Activated naive CD8-positive, alpha-beta T cell (primary cell): ENCODE measurements around the gene GALNT12.

Source experiments
- H3K27ac Mint-ChIP-seq: one replicate; pipeline ENCODE4 v1.8.0; 2021; ENCODE audit warnings: mixed read lengths
- H3K27me3 Mint-ChIP-seq: one replicate; pipeline ENCODE4 v1.8.0; 2021; ENCODE audit warnings: mixed read lengths
- H3K36me3 Mint-ChIP-seq: one replicate; pipeline ENCODE4 v1.8.0; 2021; ENCODE audit warnings: mixed read lengths
- H3K4me1 Mint-ChIP-seq: one replicate; pipeline ENCODE4 v1.8.0; 2021; ENCODE audit warnings: low read depth, mixed read lengths
- H3K4me3 Mint-ChIP-seq: one replicate; pipeline ENCODE4 v1.8.0; 2021; ENCODE audit warnings: mild to moderate bottlenecking, mixed read lengths
- H3K9me3 Mint-ChIP-seq: one replicate; pipeline ENCODE4 v1.8.0; 2021; ENCODE audit warnings: low read depth, mixed read lengths

GALNT12 gene

DNA sequence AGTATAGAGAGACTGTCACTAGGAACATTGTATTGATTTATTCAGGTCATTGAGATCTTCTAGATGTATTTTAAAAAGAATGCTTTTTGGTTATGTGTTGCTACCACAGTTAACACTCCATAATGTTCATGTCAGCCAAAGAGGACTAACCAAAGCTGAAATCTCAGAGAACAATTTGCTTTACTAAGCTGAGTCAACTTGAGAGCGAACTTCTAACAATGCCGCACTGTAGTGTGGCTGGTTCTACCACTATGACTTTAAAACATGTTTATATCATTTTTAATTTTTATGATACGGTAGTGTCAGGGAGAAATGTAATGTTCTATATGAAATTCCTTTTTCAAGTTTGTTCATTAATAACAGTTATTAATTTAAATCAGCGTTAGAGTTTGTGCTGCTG lies 42.1 kb downstream of the GALNT12 start:
- H3K27ac Mint-ChIP-seq: no peak overlapping the region
- H3K27me3 Mint-ChIP-seq: no peaks in the 10 kb centered on the region
- peaks cover 6% of the 10 kb centered on the region for H3K4me1 Mint-ChIP-seq
- no peaks in the 10 kb centered on the region for H3K9me3 Mint-ChIP-seq
- H3K36me3 Mint-ChIP-seq: peaks cover 2% of the 10 kb centered on the region
- H3K4me3 Mint-ChIP-seq: no peak overlapping the region

DNA sequence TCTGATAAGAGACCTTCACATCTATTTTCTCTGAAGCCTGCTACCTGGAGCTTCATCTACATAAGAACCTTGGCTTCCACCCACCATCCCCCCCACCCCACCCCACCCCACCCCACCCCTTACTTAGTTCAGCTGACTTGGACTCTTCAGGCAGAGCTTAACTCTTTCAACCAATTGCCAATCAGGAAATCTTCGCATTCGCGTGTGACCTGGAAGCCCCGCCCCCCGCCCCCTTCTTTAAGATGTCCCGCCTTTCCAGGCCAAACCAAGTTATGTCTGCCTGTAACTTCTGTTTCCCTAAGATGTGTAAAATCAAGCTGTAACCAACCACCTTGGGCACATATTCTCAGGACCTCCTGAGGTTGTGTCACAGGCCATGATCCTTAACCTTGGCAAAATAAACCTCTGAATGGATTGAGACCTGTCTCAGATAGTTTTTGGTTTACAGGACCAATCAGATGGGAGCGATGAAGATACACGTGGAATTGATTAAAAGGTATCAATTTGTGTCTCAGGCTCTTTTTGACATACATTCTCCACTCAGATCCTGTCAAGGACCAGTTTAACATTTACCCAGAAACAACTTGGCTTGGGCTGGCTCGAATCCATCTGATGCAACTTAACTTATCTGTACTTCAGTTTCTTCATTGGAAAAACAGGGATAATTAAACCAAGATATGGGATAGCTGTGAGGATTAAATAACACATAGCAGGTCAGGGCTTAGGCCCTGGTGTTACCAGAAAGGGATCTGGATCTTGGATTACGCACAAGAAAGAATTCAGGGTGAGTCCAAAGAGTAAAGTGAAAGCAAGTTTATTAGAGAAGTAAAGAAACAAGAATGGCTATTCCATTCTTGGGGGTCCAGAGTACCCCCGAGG lies 43.6 kb downstream of the GALNT12 start:
- Mint-ChIP-seq H3K4me3 (no peak overlapping the region), H3K27ac (no peak overlapping the region), H3K27me3 (no peaks in the 10 kb centered on the region), H3K9me3 (peaks cover 13% of the 10 kb centered on the region), H3K4me1 (peaks cover 6% of the 10 kb centered on the region), H3K36me3 (peaks cover 7% of the 10 kb centered on the region)

DNA sequence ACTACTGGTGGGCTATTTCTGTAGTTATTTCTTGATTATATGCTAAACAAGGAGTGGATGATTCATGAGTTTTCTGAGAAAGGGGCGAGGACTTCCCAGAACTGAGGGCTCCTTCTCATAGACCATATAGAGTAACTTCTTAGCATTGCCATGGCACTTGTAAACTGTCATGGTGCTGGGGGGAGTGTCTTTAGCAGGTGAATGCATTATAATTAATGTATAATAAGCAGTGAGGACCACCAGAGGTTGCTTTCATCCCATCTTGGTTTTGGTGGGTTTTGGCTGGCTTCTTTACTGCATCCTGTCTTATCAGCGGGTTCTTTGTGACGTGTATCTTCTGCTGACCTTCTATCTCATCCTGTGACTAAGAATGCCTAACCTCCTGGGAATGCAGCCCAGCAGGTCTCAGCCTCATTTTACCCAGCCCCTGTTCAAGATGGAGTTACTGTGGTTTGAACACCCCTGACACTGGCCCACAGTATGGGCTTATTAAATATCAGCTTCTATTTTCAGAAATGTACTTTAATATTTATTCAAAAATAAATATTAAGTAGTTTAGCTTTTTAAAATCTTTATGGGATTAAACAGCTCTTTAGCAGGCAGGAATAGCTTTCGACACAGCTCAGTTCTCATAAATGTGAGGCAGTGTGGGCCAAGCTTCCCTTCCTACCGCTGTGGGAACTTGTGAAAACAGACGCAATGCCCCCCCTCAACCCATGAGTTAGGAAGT lies 44.4 kb downstream of the GALNT12 start:
- no peaks in the 10 kb centered on the region for H3K27me3 Mint-ChIP-seq
- peaks cover 14% of the 10 kb centered on the region for H3K9me3 Mint-ChIP-seq
- no peak overlapping the region for H3K27ac Mint-ChIP-seq
- H3K4me1 Mint-ChIP-seq: peaks cover 6% of the 10 kb centered on the region
- H3K36me3 Mint-ChIP-seq: peaks cover 7% of the 10 kb centered on the region
- H3K4me3 Mint-ChIP-seq: no peak overlapping the region

DNA sequence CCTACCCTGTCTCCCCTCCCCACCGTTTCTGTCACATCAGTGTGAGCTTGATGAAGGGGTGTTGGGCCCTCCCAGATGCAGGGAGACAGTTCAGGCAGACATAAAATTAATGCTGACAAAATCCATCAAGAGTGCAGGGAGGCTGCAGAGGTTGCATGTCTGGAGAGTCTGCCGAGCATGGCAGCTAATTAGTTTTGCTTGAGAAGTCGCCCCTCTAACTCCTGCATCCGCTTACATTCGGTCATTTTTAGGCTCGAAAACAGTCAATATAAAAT lies 44.9 kb downstream of the GALNT12 start:
- Mint-ChIP-seq H3K4me1 (peaks cover 6% of the 10 kb centered on the region), H3K36me3 (peaks cover 7% of the 10 kb centered on the region), H3K9me3 (peaks cover 14% of the 10 kb centered on the region), H3K27ac (no peak overlapping the region), H3K27me3 (no peaks in the 10 kb centered on the region), H3K4me3 (no peak overlapping the region)

DNA sequence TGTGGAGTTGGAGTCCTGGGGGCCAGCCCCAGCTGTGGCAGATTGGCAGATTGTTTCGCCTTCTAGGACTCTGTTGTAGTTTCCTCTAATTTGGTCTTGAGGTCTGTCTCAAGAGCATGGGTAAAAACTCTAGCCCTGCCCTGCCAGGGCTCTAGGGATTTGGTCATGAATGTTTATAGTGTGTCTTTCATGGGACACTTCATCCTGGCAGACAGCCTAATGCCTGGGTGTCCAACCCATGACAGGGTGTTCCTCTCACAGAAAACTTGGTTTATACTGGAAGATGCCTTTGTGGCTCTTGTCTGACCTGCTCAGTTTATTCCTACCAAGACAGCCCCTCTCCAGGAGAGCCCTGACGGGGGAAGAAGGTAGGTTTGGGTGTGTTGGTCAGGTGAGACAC lies 45.5 kb downstream of the GALNT12 start:
- Mint-ChIP-seq H3K4me1 (peaks cover 6% of the 10 kb centered on the region), H3K9me3 (peaks cover 14% of the 10 kb centered on the region)

DNA sequence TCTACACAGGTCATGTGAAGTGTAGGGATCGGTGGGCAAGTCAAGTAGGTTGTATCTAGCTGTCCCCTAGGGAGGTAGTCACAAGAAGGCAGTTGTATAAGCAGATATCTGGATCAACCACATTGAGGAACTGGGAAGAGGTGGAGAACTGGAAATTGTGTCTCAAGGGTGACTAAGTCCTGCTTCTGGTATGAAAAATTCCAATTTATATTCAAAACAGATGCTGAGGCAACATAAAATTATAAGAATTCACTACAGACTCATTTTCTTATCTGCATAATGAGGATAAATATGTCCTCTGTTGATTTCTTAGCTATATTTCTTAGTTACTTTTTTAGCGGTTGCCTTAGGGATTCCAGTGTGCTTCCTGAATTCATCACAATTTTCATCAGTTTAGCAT lies 46.8 kb downstream of the GALNT12 start:
- H3K27ac Mint-ChIP-seq: no peak overlapping the region
- H3K36me3 Mint-ChIP-seq: peaks cover 7% of the 10 kb centered on the region
- no peak overlapping the region for H3K4me3 Mint-ChIP-seq
- H3K4me1 Mint-ChIP-seq: peaks cover 2% of the 10 kb centered on the region
- H3K27me3 Mint-ChIP-seq: peaks cover 2% of the 10 kb centered on the region
- peaks cover 14% of the 10 kb centered on the region for H3K9me3 Mint-ChIP-seq

More for the DNA sequence above, 45.5 kb downstream of the GALNT12 start:
- Mint-ChIP-seq H3K36me3 (peaks cover 7% of the 10 kb centered on the region), H3K27ac (no peak overlapping the region), H3K27me3 (no peaks in the 10 kb centered on the region), H3K4me3 (no peak overlapping the region)

DNA sequence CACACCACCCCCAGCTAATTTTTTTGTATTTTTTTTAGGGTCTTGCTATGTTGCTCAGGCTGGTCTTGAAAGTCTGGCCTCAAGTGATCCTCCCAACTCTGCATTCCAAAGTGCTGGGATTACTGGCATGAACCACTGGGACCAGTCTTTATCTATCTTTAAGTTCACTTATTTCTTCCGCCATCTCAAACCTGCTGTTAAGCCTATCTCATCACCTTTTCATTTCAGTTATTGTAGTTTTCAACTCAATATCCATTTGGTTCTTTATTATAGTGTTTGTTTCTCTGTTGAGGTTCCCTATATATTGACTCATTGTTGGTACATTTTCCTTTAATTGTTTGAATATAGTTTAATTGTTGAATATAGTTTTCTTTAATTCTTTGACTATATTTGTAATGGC lies 48.1 kb downstream of the GALNT12 start:
- peaks cover 2% of the 10 kb centered on the region for H3K4me1 Mint-ChIP-seq
- peaks cover 4% of the 10 kb centered on the region for H3K27me3 Mint-ChIP-seq
- H3K36me3 Mint-ChIP-seq: peaks cover 7% of the 10 kb centered on the region
- peaks cover 14% of the 10 kb centered on the region for H3K9me3 Mint-ChIP-seq
- no peak overlapping the region for H3K4me3 Mint-ChIP-seq
- no peak overlapping the region for H3K27ac Mint-ChIP-seq

DNA sequence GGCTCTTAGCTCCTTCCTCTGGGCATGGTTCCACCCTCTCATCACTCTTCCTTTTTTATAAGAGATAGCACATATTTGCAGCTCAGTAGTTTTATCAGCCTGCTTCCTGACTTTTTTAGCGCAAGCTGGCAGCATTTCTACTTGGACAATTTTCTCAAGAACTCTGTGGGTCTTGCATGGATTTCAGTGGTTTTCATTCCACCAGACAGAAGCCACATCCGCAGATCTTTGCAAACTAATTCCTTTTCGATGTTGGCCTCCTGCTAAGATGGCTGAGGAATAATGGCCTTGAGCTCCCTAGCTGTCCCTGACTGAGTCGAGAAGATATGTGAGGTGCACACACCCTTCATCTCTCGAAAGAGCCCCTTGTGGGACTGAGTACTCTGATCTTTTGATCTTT lies 49.5 kb downstream of the GALNT12 start:
- Mint-ChIP-seq H3K4me1 (peaks cover under 1% of the 10 kb centered on the region), H3K27me3 (peaks cover 4% of the 10 kb centered on the region), H3K27ac (no peak overlapping the region), H3K36me3 (peaks cover 7% of the 10 kb centered on the region), H3K9me3 (peaks cover 14% of the 10 kb centered on the region), H3K4me3 (no peak overlapping the region)

DNA sequence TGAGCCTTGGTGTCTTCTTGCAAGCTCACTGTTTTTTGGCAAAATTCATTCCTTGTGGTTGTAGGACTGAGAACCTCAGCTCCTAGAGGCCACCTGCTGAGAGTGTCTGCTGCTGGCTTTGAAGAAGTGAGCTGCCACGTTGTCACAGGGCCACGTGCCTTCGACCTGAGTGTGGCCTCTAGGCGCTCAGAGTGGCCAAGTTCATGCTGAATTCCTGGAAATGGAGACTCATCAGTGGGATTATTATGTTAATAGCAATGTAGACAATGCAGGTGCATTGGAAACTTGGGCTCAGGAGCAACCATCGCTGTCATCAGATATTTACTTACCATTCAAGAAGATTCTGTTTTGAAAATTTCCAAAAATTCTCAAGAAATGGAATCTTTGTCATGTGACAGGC lies 52.5 kb downstream of the GALNT12 start:
- Mint-ChIP-seq H3K27me3 (peaks cover 4% of the 10 kb centered on the region), H3K4me3 (no peak overlapping the region), H3K4me1 (no peaks in the 10 kb centered on the region), H3K9me3 (peaks cover 13% of the 10 kb centered on the region), H3K36me3 (peaks cover 6% of the 10 kb centered on the region), H3K27ac (no peak overlapping the region)

DNA sequence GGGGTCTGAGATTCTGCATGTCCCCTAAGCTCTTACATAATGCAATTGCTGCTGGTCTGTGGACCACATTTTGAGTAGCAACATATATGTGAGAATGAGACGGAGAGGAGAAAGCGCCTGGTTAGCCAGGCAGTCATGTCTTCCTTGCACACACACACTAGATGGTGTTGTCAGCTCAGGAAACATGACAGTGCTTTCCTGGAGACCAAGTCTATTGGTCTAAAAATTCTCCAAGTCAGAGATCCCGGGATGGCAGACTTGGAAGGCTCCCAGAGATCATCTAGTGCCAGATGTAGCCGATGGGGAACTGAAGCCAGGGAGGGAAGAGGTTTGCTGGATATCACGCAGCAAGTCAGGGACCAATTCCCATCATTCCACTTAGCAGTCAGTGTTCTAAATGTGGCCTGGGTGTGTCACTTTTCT lies 53.4 kb downstream of the GALNT12 start:
- peaks cover 4% of the 10 kb centered on the region for H3K27me3 Mint-ChIP-seq
- no peaks in the 10 kb centered on the region for H3K4me1 Mint-ChIP-seq
- no peak overlapping the region for H3K4me3 Mint-ChIP-seq
- H3K36me3 Mint-ChIP-seq: no peaks in the 10 kb centered on the region
- H3K27ac Mint-ChIP-seq: no peak overlapping the region
- H3K9me3 Mint-ChIP-seq: peaks cover 3% of the 10 kb centered on the region

DNA sequence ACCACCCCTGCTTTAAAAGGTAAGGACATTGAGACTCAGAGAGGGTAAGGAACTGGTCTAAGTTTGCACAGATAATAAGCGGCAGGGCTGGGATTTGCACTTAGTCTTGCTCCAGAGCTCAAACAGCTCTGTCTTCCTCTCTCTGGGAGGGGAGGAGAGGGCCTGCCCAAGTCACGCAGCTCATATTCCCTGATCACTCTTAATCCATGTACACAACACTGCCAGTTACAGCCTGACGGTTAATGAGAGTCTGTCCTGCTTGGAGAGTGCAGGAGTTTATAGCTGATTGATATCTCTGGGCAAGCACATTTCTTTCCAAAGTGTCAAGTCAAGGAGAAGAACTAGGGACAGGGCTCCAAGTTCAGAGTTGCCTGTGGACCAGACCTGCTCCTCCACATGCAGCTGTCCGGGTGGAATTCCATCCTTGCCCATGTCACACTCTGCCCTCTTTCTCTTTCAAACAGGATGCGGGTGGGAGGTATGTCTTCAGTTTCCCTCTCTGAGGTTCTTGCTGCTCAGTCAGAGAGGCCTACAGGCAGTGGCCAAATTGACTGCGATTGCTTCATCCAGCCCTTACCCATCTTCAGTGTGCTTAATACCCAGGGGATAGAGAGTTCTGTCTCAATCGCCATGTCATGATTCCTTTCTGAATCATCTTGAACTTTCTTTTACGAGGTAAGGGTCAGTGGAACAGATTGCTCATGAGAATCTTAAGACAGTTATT lies 54.5 kb downstream of the GALNT12 start:
- Mint-ChIP-seq H3K4me3 (no peak overlapping the region), H3K27ac (no peak overlapping the region), H3K27me3 (peaks cover 4% of the 10 kb centered on the region), H3K4me1 (no peaks in the 10 kb centered on the region), H3K9me3 (no peaks in the 10 kb centered on the region), H3K36me3 (no peaks in the 10 kb centered on the region)

DNA sequence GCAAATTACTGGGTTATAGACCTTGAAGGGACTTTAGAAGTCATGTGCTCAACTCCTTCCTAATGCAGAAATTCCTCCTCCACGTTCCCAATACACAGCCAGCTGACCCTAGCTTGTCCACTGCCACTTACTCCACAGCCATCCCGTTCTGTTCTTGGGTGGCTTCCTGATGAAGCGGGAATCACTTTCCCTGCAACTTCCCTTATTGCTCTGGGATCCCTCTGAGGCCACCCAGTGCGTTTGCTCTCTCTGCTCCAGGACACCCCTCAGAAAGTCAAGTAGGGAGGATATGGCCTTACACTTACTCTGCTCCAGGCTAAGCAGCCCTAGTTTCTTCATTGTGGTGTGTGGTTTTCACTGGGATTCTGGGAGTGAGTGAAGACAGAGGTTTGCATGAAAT lies 55.5 kb downstream of the GALNT12 start:
- H3K27me3 Mint-ChIP-seq: peaks cover 4% of the 10 kb centered on the region
- no peaks in the 10 kb centered on the region for H3K9me3 Mint-ChIP-seq
- H3K4me1 Mint-ChIP-seq: no peaks in the 10 kb centered on the region
- no peak overlapping the region for H3K27ac Mint-ChIP-seq
- no peaks in the 10 kb centered on the region for H3K36me3 Mint-ChIP-seq
- no peak overlapping the region for H3K4me3 Mint-ChIP-seq

DNA sequence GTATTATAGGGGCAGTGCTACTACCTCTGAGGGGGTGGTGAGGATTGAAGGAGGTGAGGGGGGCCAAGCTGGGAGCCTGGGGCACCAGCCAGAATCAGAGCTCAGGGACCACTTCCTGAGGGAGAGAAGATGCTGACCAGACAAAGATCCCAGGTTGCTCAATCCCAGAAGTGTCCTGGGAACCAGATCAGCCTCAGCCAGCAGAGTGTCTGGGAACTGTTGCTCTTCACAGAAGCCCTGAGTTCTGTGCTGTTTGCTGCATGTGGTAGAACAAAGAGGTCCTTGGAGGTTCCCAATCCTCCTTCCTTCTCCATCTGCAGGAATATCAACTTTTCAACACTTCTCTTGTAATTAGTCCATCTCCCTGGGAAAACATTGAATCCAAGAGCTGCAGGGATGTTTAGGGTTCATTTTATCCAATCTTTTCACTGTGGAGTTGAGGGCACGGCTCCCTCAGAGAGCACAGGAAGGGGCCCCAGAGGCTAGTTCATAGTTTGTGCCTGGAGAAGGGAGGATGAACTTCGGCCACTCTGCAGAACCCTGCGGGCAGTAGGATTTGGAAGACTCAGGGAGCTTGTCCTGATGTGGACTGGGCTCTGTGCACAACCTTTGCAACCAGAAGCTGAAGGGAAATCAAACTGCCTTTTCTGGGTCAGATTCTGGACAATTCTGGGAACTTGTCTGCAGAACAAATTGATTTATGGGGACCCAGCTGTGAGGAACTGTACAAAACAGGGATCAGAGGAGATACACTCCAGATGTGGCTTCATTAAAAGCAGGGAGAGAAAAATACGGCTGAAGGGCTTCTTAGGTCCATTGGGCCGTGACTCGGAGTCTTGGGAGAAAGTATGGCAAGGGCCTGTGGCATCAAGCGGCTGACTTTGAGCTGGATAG lies 57.1 kb downstream of the GALNT12 start:
- H3K36me3 Mint-ChIP-seq: no peaks in the 10 kb centered on the region
- H3K27ac Mint-ChIP-seq: no peak overlapping the region
- H3K9me3 Mint-ChIP-seq: no peaks in the 10 kb centered on the region
- H3K27me3 Mint-ChIP-seq: peaks cover 3% of the 10 kb centered on the region
- H3K4me3 Mint-ChIP-seq: no peak overlapping the region
- H3K4me1 Mint-ChIP-seq: no peaks in the 10 kb centered on the region

DNA sequence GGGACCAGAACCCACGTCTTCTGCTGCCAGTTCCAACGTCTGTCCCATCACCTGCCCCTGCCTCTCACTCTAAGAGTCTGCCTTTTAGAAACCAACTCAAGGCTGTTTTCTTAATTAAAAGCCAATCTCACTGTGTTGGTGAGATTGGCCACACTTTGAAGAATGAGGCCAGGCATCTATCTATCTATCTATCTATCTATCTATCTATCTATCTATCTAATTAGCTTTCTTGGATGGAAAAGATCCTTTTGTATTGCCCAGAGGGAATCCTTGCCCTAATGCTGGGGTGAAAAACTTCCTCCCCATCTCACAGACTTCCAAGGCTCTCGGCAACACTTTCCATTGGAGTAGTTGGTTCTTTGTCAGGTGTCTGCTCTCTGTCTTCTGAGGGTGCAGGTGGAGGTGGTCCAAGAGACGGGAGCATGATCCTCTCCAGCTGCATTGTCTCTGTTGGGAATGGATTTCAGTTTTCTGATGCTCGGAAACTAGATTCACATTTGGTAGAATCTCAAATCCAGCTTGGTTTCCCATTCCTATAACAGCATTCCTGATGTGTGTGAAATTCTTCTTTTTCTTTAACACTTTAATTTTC lies 57.9 kb downstream of the GALNT12 start:
- H3K27me3 Mint-ChIP-seq: peaks cover 2% of the 10 kb centered on the region
- no peaks in the 10 kb centered on the region for H3K36me3 Mint-ChIP-seq
- no peak overlapping the region for H3K27ac Mint-ChIP-seq
- H3K4me1 Mint-ChIP-seq: no peaks in the 10 kb centered on the region
- H3K9me3 Mint-ChIP-seq: no peaks in the 10 kb centered on the region
- H3K4me3 Mint-ChIP-seq: no peak overlapping the region
